Osteoblast (primary cell): ENCODE results near the gene ADGRF3. TPM values are rescaled to one million over a fixed set of nuclear protein-coding genes. Genes with fewer than 3 reads are reported as not detected.

Source experiments
- DNase-seq: peaks from one replicate; pipeline ENCODE4 v3.0.0; 2011; ENCODE audit warnings: low spot score, mixed read lengths; ENCODE audit not compliant: insufficient read length; ENCODE audit errors: missing footprints
- H2AFZ ChIP-seq: 2 replicates; pipeline ENCODE4 v1.6.0; 2011; ENCODE audit warnings: mild to moderate bottlenecking, low read length
- H3K27ac ChIP-seq: 2 replicates; pipeline ENCODE4 v1.5.1; 2011; ENCODE audit warnings: mild to moderate bottlenecking, low read depth, low read length, moderate library complexity
- H3K27me3 ChIP-seq: 2 replicates; pipeline ENCODE4 v1.6.0; 2012; ENCODE audit warnings: mild to moderate bottlenecking, control low read depth, inconsistent platforms, low read length, moderate library complexity; ENCODE audit not compliant: insufficient read depth
- H3K36me3 ChIP-seq: 2 replicates; pipeline ENCODE4 v1.5.1; 2011; ENCODE audit warnings: mild to moderate bottlenecking, low read length, control low read depth, moderate library complexity; ENCODE audit not compliant: insufficient read depth
- H3K4me1 ChIP-seq: 2 replicates; pipeline ENCODE4 v1.5.1; 2011; ENCODE audit warnings: mild to moderate bottlenecking, low read length, control low read depth, moderate library complexity; ENCODE audit not compliant: insufficient read depth
- H3K4me2 ChIP-seq: 2 replicates; pipeline ENCODE4 v1.6.0; 2011; ENCODE audit warnings: mild to moderate bottlenecking, low read length; ENCODE audit not compliant: insufficient read depth
- H3K4me3 ChIP-seq: fragments of 200-600 bp; sonication (generic); 3 replicates; pipeline ENCODE4 v1.5.1; 2012; ENCODE audit warnings: mild to moderate bottlenecking, low read length, inconsistent platforms; ENCODE audit not compliant: insufficient read depth
- H3K79me2 ChIP-seq: 2 replicates; pipeline ENCODE4 v1.6.0; 2012; ENCODE audit warnings: mild to moderate bottlenecking, low read length, control low read depth, inconsistent platforms; ENCODE audit not compliant: insufficient read depth
- H3K9me3 ChIP-seq: 2 replicates; pipeline ENCODE4 v1.5.1; 2011; ENCODE audit warnings: low read depth, low read length, control low read depth
- H4K20me1 ChIP-seq: 2 replicates; pipeline ENCODE4 v1.6.0; 2012; ENCODE audit warnings: mild to moderate bottlenecking, low read length, control low read depth; ENCODE audit not compliant: insufficient read depth
- total RNA-seq: library from RNA; depleted of rRNA; stranded (reverse); fragments of >200 nt; gene quantifications from 2 replicates; pipeline ENCODE4 v1.2.3, GENCODE V29; 2012
- TF ChIP-seq, protein P1 (sequence below): IDR thresholded peaks from 2 replicates; pipeline ENCODE4 v1.5.1; 2011; ENCODE audit warnings: mild to moderate bottlenecking, low read depth, low read length, moderate library complexity; ENCODE audit errors: extremely low read depth

The ADGRF3 gene, protein sequence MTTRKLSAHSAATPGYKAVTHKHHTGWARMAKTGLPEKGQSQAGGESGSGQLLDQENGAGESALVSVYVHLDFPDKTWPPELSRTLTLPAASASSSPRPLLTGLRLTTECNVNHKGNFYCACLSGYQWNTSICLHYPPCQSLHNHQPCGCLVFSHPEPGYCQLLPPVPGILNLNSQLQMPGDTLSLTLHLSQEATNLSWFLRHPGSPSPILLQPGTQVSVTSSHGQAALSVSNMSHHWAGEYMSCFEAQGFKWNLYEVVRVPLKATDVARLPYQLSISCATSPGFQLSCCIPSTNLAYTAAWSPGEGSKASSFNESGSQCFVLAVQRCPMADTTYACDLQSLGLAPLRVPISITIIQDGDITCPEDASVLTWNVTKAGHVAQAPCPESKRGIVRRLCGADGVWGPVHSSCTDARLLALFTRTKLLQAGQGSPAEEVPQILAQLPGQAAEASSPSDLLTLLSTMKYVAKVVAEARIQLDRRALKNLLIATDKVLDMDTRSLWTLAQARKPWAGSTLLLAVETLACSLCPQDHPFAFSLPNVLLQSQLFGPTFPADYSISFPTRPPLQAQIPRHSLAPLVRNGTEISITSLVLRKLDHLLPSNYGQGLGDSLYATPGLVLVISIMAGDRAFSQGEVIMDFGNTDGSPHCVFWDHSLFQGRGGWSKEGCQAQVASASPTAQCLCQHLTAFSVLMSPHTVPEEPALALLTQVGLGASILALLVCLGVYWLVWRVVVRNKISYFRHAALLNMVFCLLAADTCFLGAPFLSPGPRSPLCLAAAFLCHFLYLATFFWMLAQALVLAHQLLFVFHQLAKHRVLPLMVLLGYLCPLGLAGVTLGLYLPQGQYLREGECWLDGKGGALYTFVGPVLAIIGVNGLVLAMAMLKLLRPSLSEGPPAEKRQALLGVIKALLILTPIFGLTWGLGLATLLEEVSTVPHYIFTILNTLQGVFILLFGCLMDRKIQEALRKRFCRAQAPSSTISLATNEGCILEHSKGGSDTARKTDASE
- under 0.01 and 0.59 TPM in 2 replicates for total RNA-seq

GRCh38 chr2:26346454-26347053 is at the start of gene ADGRF3:
ADGRF3 (minus strand) TSS chr2:26346789; CDS start chr2:26346234, 555 bp downstream.
- Histone ChIP-seq H3K27me3 (no peaks in the 10 kb centered on the region), H4K20me1 (peaks cover 14% of the 10 kb centered on the region), H3K4me3 (peak within 1 kb of the TSS; percentile 98), H3K4me1 (peaks cover 22% of the 10 kb centered on the region), H3K27ac (peak within 1 kb of the TSS; percentile 96), H3K79me2 (peaks cover 66% of the 10 kb centered on the region), H3K9me3 (no peaks in the 10 kb centered on the region), H3K36me3 (no peaks in the 10 kb centered on the region), H2AFZ (peak within 1 kb of the TSS; percentile 99), H3K4me2 (peak within 1 kb of the TSS; percentile 99)
- DNase-seq = peak; percentile 27
- TF ChIP-seq, protein P1, sequence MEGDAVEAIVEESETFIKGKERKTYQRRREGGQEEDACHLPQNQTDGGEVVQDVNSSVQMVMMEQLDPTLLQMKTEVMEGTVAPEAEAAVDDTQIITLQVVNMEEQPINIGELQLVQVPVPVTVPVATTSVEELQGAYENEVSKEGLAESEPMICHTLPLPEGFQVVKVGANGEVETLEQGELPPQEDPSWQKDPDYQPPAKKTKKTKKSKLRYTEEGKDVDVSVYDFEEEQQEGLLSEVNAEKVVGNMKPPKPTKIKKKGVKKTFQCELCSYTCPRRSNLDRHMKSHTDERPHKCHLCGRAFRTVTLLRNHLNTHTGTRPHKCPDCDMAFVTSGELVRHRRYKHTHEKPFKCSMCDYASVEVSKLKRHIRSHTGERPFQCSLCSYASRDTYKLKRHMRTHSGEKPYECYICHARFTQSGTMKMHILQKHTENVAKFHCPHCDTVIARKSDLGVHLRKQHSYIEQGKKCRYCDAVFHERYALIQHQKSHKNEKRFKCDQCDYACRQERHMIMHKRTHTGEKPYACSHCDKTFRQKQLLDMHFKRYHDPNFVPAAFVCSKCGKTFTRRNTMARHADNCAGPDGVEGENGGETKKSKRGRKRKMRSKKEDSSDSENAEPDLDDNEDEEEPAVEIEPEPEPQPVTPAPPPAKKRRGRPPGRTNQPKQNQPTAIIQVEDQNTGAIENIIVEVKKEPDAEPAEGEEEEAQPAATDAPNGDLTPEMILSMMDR = no peak

GRCh38 chr2:26395394-26395793 is 48.8 kb upstream of the ADGRF3 start:
- Histone ChIP-seq H3K4me1 (peaks cover 9% of the 10 kb centered on the region), H3K27me3 (no peaks in the 10 kb centered on the region), H3K36me3 (no peaks in the 10 kb centered on the region), H3K4me2 (no peak overlapping the region), H4K20me1 (peaks cover 10% of the 10 kb centered on the region), H3K27ac (no peak overlapping the region), H3K9me3 (no peaks in the 10 kb centered on the region), H2AFZ (no peak overlapping the region), H3K79me2 (no peaks in the 10 kb centered on the region), H3K4me3 (no peak overlapping the region)
- DNase-seq = no peak
- TF ChIP-seq, protein P1 = no peak

GRCh38 chr2:26394694-26395093 is 48.1 kb upstream of the ADGRF3 start:
- H3K27ac ChIP-seq = no peak overlapping the region
- no peak overlapping the region for H3K4me2 ChIP-seq
- no peaks in the 10 kb centered on the region for H3K27me3 ChIP-seq
- TF ChIP-seq, protein P1 = no peak
- peaks cover 10% of the 10 kb centered on the region for H4K20me1 ChIP-seq
- H3K79me2 ChIP-seq = no peaks in the 10 kb centered on the region
- no peak overlapping the region for H3K4me3 ChIP-seq
- H3K36me3 ChIP-seq = peaks cover 6% of the 10 kb centered on the region
- no peak for DNase-seq
- H3K4me1 ChIP-seq = peaks cover 9% of the 10 kb centered on the region
- no peaks in the 10 kb centered on the region for H3K9me3 ChIP-seq
- no peak overlapping the region for H2AFZ ChIP-seq
